Gastroesophageal sphincter (tissue), 3 donors: ENCODE data around the gene CUBN.
A peak's percentile ranks its signal among the peaks of the same experiment; 100 is the strongest.

Source experiments
- POLR2A ChIP-seq, 2 donors: fragments of 450-650 bp; IDR thresholded peaks; one replicate each; pipeline ENCODE4 v1.6.1; 2017; ENCODE audit warnings: antibody characterized with exemption in 2 of 2, mild to moderate bottlenecking in 2 of 2, moderate library complexity in 1 of 2
- TF ChIP-seq, protein P1 (sequence below), 4 experiments: fragments of 200-600 bp in 2 of 4; fragments of 450-650 bp in 2 of 4; sonication (generic) in 1 of 4; IDR thresholded peaks; one replicate each; pipeline ENCODE4 v1.5.1; 2017 to 2019; ENCODE audit warnings: antibody characterized with exemption in 4 of 4, mild to moderate bottlenecking in 2 of 4, moderate library complexity in 2 of 4

DNA sequence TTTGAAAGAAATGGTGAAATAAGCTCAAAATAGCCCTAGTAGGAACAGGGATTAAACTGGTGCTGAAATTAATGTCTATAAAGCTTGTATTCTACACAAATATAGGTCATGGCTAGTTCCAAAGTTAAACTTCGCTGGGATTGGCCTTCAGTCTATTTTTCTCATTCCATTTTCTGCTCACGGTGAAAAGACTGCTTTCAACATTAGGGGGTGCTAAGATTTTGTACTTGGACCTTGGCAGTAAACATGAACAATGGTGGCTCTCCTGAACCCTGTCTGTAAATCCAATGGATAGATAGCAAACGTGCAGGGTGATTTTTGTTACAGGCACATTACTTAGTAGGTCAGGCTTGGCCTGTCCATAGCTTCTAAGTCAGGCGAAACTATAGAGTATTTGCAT is 276.4 kb downstream of the CUBN start:
- TF ChIP-seq POLR2A (IDR thresholded peaks at IDR 0.05): no peak
- TF ChIP-seq, protein P1, sequence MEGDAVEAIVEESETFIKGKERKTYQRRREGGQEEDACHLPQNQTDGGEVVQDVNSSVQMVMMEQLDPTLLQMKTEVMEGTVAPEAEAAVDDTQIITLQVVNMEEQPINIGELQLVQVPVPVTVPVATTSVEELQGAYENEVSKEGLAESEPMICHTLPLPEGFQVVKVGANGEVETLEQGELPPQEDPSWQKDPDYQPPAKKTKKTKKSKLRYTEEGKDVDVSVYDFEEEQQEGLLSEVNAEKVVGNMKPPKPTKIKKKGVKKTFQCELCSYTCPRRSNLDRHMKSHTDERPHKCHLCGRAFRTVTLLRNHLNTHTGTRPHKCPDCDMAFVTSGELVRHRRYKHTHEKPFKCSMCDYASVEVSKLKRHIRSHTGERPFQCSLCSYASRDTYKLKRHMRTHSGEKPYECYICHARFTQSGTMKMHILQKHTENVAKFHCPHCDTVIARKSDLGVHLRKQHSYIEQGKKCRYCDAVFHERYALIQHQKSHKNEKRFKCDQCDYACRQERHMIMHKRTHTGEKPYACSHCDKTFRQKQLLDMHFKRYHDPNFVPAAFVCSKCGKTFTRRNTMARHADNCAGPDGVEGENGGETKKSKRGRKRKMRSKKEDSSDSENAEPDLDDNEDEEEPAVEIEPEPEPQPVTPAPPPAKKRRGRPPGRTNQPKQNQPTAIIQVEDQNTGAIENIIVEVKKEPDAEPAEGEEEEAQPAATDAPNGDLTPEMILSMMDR (IDR thresholded peaks at IDR 0.05): peak in 1 of 4 experiments; percentile 3
